ENCODE data around the gene TTC29.
"Not testable (repeated sequence)": the region's sequence is repeated elsewhere in the genome, so short reads cannot be mapped to it uniquely, and the experiment has no call there.

Gene TTC29

GRCh38 chr4:146834263-146835034 lies 111.2 kb downstream of the TTC29 start:
- H3K27ac Mint-ChIP-seq: no peak overlapping the region
- no peak overlapping the region for H3K4me3 Mint-ChIP-seq
- H3K9me3 Mint-ChIP-seq (ENCODE audit: low read depth): no peaks in the 10 kb centered on the region
- H3K36me3 Mint-ChIP-seq: no peaks in the 10 kb centered on the region
- H3K27me3 Mint-ChIP-seq: peaks cover 6% of the 10 kb centered on the region
- no peaks in the 10 kb centered on the region for H3K4me1 Mint-ChIP-seq (ENCODE audit: low read depth)

GRCh38 chr4:146833530-146833929 lies 112.1 kb downstream of the TTC29 start:
- Mint-ChIP-seq H3K27me3 (peaks cover 6% of the 10 kb centered on the region), H3K36me3 (no peaks in the 10 kb centered on the region), H3K27ac (no peak overlapping the region), H3K4me3 (no peak overlapping the region), H3K9me3 (ENCODE audit: low read depth) (no peaks in the 10 kb centered on the region), H3K4me1 (ENCODE audit: low read depth) (no peaks in the 10 kb centered on the region)

- H3K27ac Mint-ChIP-seq; H3K4me1 Mint-ChIP-seq (ENCODE audit: low read depth); H3K4me3 Mint-ChIP-seq; H3K9me3 Mint-ChIP-seq (ENCODE audit: low read depth); H3K27me3 Mint-ChIP-seq; H3K36me3 Mint-ChIP-seq: not testable (repeated sequence)
Measured at GRCh38 chr4:146822980-146823379, 122.7 kb downstream of the TTC29 start.

GRCh38 chr4:146814750-146815149 lies 130.9 kb downstream of the TTC29 start:
- Mint-ChIP-seq H3K4me3 (no peak overlapping the region), H3K4me1 (ENCODE audit: low read depth) (no peaks in the 10 kb centered on the region), H3K9me3 (ENCODE audit: low read depth) (no peaks in the 10 kb centered on the region), H3K27me3 (peaks cover 11% of the 10 kb centered on the region), H3K27ac (no peak overlapping the region), H3K36me3 (no peaks in the 10 kb centered on the region)

- Mint-ChIP-seq H3K4me1 (ENCODE audit: low read depth) (no peaks in the 10 kb centered on the region), H3K4me3 (no peak overlapping the region), H3K27ac (no peak overlapping the region), H3K9me3 (ENCODE audit: low read depth) (no peaks in the 10 kb centered on the region), H3K27me3 (peaks cover 10% of the 10 kb centered on the region), H3K36me3 (no peaks in the 10 kb centered on the region)
Measured at GRCh38 chr4:146795711-146796110, 150.0 kb downstream of the TTC29 start.

- Mint-ChIP-seq H3K4me3 (no peak overlapping the region), H3K36me3 (no peaks in the 10 kb centered on the region), H3K27me3 (peaks cover 7% of the 10 kb centered on the region), H3K4me1 (ENCODE audit: low read depth) (no peaks in the 10 kb centered on the region), H3K27ac (no peak overlapping the region), H3K9me3 (ENCODE audit: low read depth) (no peaks in the 10 kb centered on the region)
Measured at GRCh38 chr4:146793727-146794126, 151.9 kb downstream of the TTC29 start.

- Mint-ChIP-seq H3K27me3 (peaks cover 4% of the 10 kb centered on the region), H3K4me1 (ENCODE audit: low read depth) (no peaks in the 10 kb centered on the region), H3K4me3 (no peak overlapping the region), H3K9me3 (ENCODE audit: low read depth) (no peaks in the 10 kb centered on the region), H3K36me3 (no peaks in the 10 kb centered on the region), H3K27ac (no peak overlapping the region)
Measured at GRCh38 chr4:146791439-146791838, 154.2 kb downstream of the TTC29 start.

GRCh38 chr4:146790515-146790914 lies 155.1 kb downstream of the TTC29 start:
- no peak overlapping the region for H3K27ac Mint-ChIP-seq
- no peaks in the 10 kb centered on the region for H3K4me1 Mint-ChIP-seq (ENCODE audit: low read depth)
- H3K27me3 Mint-ChIP-seq: peaks cover 4% of the 10 kb centered on the region
- no peaks in the 10 kb centered on the region for H3K36me3 Mint-ChIP-seq
- no peaks in the 10 kb centered on the region for H3K9me3 Mint-ChIP-seq (ENCODE audit: low read depth)
- H3K4me3 Mint-ChIP-seq: no peak overlapping the region

- Mint-ChIP-seq H3K27ac (no peak overlapping the region), H3K9me3 (ENCODE audit: low read depth) (no peaks in the 10 kb centered on the region), H3K36me3 (no peaks in the 10 kb centered on the region), H3K4me3 (no peak overlapping the region), H3K27me3 (peaks cover 4% of the 10 kb centered on the region), H3K4me1 (ENCODE audit: low read depth) (no peaks in the 10 kb centered on the region)
Measured at GRCh38 chr4:146787731-146788130, 157.9 kb downstream of the TTC29 start.

- H3K4me1 Mint-ChIP-seq (ENCODE audit: low read depth): no peaks in the 10 kb centered on the region
- H3K9me3 Mint-ChIP-seq (ENCODE audit: low read depth): no peaks in the 10 kb centered on the region
- H3K27ac Mint-ChIP-seq: no peak overlapping the region
- H3K27me3 Mint-ChIP-seq: peaks cover 4% of the 10 kb centered on the region
- no peak overlapping the region for H3K4me3 Mint-ChIP-seq
- no peaks in the 10 kb centered on the region for H3K36me3 Mint-ChIP-seq
Measured at GRCh38 chr4:146776691-146777090, 169.0 kb downstream of the TTC29 start.

GRCh38 chr4:146763560-146763959 lies 182.1 kb downstream of the TTC29 start:
- H3K27ac Mint-ChIP-seq: no peak overlapping the region
- H3K36me3 Mint-ChIP-seq: no peaks in the 10 kb centered on the region
- H3K9me3 Mint-ChIP-seq (ENCODE audit: low read depth): peaks cover 10% of the 10 kb centered on the region
- no peaks in the 10 kb centered on the region for H3K4me1 Mint-ChIP-seq (ENCODE audit: low read depth)
- H3K4me3 Mint-ChIP-seq: no peak overlapping the region
- H3K27me3 Mint-ChIP-seq: peaks cover 2% of the 10 kb centered on the region

- Mint-ChIP-seq H3K27ac (no peak overlapping the region), H3K27me3 (peaks cover 2% of the 10 kb centered on the region), H3K4me3 (no peak overlapping the region), H3K4me1 (ENCODE audit: low read depth) (no peaks in the 10 kb centered on the region), H3K36me3 (no peaks in the 10 kb centered on the region), H3K9me3 (ENCODE audit: low read depth) (peaks cover 13% of the 10 kb centered on the region)
Measured at GRCh38 chr4:146762016-146762415, 183.6 kb downstream of the TTC29 start.

- H3K4me1 Mint-ChIP-seq (ENCODE audit: low read depth): no peaks in the 10 kb centered on the region
- H3K27me3 Mint-ChIP-seq: peaks cover 13% of the 10 kb centered on the region
- H3K4me3 Mint-ChIP-seq: no peak overlapping the region
- H3K27ac Mint-ChIP-seq: no peak overlapping the region
- H3K9me3 Mint-ChIP-seq (ENCODE audit: low read depth): no peaks in the 10 kb centered on the region
- H3K36me3 Mint-ChIP-seq: no peaks in the 10 kb centered on the region
Measured at GRCh38 chr4:146742416-146742815, 203.2 kb downstream of the TTC29 start.

GRCh38 chr4:146739182-146739581 lies 206.5 kb downstream of the TTC29 start:
- Mint-ChIP-seq H3K4me1 (ENCODE audit: low read depth) (no peaks in the 10 kb centered on the region), H3K27ac (no peak overlapping the region), H3K27me3 (peaks cover 14% of the 10 kb centered on the region), H3K9me3 (ENCODE audit: low read depth) (no peaks in the 10 kb centered on the region), H3K4me3 (no peak overlapping the region), H3K36me3 (no peaks in the 10 kb centered on the region)

- H3K4me3 Mint-ChIP-seq; H3K36me3 Mint-ChIP-seq; H3K27ac Mint-ChIP-seq; H3K9me3 Mint-ChIP-seq (ENCODE audit: low read depth); H3K4me1 Mint-ChIP-seq (ENCODE audit: low read depth); H3K27me3 Mint-ChIP-seq: not testable (repeated sequence)
Measured at GRCh38 chr4:146723519-146723918, 222.1 kb downstream of the TTC29 start.

- Mint-ChIP-seq H3K27ac (no peak overlapping the region), H3K36me3 (no peaks in the 10 kb centered on the region), H3K9me3 (ENCODE audit: low read depth) (no peaks in the 10 kb centered on the region), H3K4me1 (ENCODE audit: low read depth) (no peaks in the 10 kb centered on the region), H3K4me3 (no peak overlapping the region), H3K27me3 (peaks cover 2% of the 10 kb centered on the region)
Measured at GRCh38 chr4:146709956-146710355, 235.7 kb downstream of the TTC29 start.

Data from activated naive CD8-positive, alpha-beta T cell (primary cell).